ENCODE results near the gene NDOR1.

GRCh38 chr9:137214620-137215019 is 9.1 kb downstream of the NDOR1 start:
- no peak for TF ChIP-seq POLR2A (IDR thresholded peaks at IDR 0.05)
- TF ChIP-seq, protein P1, sequence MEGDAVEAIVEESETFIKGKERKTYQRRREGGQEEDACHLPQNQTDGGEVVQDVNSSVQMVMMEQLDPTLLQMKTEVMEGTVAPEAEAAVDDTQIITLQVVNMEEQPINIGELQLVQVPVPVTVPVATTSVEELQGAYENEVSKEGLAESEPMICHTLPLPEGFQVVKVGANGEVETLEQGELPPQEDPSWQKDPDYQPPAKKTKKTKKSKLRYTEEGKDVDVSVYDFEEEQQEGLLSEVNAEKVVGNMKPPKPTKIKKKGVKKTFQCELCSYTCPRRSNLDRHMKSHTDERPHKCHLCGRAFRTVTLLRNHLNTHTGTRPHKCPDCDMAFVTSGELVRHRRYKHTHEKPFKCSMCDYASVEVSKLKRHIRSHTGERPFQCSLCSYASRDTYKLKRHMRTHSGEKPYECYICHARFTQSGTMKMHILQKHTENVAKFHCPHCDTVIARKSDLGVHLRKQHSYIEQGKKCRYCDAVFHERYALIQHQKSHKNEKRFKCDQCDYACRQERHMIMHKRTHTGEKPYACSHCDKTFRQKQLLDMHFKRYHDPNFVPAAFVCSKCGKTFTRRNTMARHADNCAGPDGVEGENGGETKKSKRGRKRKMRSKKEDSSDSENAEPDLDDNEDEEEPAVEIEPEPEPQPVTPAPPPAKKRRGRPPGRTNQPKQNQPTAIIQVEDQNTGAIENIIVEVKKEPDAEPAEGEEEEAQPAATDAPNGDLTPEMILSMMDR (IDR thresholded peaks at IDR 0.05), result no peak
